VCaP (cell line): ENCODE results near the gene LRRC17.

Experiments
- H3K27ac ChIP-seq: fragments of 450-650 bp; 2 replicates; pipeline ENCODE4 v1.5.1; 2017
- TF ChIP-seq, protein P1 (sequence below): fragments of 450-650 bp; conservative IDR thresholded peaks from 2 replicates; pipeline ENCODE4 v1.5.1; 2017; ENCODE audit warnings: mild to moderate bottlenecking, moderate library complexity

The LRRC17 gene

DNA sequence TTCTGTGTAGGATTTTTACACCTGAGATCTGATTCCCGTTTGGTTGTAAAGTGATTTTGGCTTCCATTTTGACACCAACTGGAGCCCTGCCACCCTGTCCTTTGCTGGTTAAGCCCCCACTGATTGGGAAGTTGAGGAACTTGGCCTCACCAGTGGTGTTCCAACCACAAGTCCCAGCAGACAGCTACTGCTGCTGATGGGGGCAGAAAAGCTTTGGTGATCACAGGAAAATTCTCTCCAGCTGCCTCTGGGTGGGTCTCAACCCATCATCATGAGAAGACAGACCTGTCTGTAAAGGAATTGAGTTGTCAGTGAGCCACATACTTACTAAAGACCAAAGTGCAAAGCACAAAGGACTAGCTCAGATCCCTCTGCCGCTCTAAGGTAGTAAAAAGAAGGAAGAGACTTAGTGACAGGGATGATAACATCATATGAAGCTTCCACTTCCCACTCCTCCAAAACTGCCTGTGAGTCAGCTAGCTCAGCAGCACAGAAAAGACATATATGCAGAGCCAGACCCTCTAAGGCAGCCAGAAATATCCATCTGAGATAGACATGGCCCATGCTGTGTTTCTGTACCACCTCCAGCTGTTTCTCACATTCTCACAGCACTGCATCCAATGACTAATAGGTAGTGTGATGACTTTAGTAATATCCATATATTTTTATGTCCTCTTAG is 22.4 kb upstream of the LRRC17 start:
- TF ChIP-seq, protein P1, sequence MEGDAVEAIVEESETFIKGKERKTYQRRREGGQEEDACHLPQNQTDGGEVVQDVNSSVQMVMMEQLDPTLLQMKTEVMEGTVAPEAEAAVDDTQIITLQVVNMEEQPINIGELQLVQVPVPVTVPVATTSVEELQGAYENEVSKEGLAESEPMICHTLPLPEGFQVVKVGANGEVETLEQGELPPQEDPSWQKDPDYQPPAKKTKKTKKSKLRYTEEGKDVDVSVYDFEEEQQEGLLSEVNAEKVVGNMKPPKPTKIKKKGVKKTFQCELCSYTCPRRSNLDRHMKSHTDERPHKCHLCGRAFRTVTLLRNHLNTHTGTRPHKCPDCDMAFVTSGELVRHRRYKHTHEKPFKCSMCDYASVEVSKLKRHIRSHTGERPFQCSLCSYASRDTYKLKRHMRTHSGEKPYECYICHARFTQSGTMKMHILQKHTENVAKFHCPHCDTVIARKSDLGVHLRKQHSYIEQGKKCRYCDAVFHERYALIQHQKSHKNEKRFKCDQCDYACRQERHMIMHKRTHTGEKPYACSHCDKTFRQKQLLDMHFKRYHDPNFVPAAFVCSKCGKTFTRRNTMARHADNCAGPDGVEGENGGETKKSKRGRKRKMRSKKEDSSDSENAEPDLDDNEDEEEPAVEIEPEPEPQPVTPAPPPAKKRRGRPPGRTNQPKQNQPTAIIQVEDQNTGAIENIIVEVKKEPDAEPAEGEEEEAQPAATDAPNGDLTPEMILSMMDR: no peak
- no peak overlapping the region for H3K27ac ChIP-seq

DNA sequence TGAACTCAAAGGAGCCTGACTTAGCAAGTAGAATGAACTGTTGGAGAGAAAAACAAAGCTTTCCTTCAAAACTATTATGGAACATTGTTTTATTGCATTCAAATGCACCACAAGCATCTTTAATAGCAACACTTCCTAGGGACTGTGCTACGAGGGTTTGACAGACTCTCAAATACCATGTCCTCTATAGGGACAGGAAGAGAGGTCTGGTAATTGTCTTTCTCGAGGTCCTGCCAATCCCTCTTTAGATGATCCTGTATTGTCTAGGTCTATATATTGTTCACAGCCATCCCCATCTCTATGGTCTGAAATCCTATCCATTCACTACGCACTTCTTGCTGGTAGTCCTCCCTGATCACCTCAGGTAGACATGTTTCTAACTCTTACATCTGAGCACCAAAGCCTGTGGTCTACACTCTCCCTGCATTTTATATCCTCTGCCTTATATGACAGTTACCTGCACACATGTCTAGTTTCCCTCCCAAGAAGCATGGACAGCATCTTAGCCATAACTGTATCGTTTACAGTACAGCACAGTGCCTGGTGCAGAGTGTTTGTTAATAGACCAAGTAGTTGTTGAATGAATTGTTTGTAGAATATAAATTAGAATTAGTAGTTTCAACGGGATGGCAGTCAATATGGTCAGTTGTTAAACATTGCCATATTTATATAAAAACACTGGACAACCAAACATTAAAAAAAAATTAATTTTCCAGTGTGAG is 21.7 kb upstream of the LRRC17 start:
- TF ChIP-seq, protein P1: no peak
- no peak overlapping the region for H3K27ac ChIP-seq

DNA sequence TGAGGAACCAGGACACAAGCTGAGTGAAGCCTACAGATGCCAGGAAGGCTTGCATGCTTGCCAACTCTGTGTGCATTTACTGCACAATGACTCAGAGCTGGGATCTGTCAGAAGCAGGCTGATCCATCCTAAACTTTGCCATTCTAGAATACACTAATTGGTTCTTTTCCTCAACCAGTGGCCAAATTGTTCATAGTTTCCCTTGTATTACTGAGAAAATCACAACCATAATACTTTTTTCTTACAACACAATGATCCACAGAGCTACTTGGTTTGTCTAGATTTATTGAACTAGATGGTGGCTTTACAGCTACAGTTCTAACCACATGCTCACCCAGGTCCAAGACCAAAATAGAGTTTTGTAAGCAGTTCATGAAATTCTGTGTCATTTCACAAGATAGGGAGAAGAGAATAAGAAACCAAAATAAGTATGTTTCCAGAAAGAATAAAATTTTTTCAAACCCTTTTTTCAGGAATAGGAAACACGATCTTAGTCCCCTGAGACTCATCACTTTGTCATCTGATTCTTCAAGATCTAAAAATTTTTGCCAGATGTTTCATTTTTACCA is 21.0 kb upstream of the LRRC17 start:
- H3K27ac ChIP-seq: no peak overlapping the region
- TF ChIP-seq, protein P1: no peak

DNA sequence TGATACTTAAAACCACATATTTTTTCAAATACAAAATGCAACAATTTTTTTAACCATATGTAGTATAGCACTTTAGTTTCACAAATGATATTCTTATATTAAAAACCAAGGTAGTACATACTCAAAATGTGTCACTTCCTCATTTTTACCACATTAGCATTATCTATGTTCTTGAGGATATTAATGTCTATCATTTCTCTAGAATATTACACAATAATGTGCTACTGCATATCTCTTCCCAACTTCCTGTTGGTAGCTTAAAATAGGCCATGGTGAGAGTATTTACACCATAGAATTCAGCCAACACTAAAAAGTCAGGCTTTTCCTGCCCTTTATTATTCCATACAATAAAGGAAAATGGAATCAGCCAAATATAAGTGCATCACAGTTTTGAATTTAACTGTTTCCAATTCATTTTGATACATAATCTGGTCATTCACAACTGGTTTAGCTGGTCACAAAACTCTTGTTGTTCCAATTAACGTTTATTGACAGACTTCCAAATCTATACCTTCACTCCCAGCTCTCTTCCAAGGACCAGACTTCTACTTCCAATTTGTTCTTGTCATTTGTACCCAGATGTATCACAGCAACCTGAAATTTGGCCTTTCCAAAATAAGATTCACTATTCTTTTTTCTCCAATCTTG is 20.0 kb upstream of the LRRC17 start:
- TF ChIP-seq, protein P1: no peak
- H3K27ac ChIP-seq: no peak overlapping the region

DNA sequence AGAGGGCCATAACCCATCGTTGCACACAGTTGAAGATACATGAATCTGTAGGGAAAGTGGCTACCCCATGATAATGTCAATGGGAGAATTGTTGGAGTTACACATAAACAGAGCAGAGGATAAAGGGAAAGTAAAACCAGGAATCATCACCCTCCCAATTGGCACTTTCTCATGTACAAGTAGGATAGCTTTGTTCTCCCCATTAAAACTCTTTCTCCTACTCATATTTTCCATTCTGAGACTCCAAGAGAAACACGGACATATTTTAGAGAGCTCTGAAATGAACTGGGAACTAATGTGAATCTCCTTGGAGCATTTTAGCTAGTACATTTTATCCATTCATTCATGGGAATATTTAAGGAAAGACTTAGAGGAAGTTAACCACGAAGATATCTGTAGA is 17.2 kb upstream of the LRRC17 start:
- H3K27ac ChIP-seq: no peak overlapping the region
- TF ChIP-seq, protein P1: no peak

DNA sequence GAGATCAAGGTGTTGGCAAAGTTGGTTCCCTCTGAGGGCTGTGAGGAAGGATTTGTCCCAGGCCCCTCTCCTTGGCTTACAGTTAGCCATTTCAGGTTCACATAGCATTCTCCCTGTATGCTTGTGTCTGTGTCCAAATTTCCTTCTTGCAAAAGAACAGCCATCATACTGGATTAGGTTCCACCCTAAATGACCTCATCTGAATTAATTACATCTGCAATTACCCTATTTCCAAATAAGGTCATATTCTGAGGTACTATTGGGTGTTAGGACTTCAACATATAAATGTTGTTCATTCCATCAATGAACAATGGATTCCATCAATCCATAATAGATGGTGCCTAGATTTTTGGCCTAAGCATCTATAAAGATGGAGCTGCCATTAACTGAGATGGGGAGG is 16.2 kb upstream of the LRRC17 start:
- peak overlapping the region; percentile 58 for H3K27ac ChIP-seq
- TF ChIP-seq, protein P1: no peak

DNA sequence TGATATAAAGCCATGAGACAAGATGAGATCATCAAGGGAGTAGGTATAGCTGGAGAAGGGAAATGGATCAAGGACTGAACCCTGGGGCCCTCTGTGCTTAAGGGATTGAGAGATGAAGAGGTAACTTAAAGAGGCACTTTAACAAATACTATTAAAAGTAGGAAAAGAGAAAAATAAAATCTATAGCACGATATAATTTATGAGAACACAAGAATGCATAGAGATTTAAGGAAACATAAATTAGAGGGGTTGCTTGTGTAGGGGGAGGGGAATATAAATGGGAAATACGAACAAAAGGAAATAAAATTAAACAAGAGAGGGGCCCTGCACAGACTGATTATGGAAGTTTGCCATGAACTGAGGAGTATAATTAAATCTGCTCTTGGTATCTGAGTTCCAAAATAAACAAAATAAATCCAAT is 15.6 kb upstream of the LRRC17 start:
- TF ChIP-seq, protein P1: no peak
- peak overlapping the region; percentile 58 for H3K27ac ChIP-seq
